ENCODE measurements around the gene SLC4A5.

SLC4A5 gene

DNA sequence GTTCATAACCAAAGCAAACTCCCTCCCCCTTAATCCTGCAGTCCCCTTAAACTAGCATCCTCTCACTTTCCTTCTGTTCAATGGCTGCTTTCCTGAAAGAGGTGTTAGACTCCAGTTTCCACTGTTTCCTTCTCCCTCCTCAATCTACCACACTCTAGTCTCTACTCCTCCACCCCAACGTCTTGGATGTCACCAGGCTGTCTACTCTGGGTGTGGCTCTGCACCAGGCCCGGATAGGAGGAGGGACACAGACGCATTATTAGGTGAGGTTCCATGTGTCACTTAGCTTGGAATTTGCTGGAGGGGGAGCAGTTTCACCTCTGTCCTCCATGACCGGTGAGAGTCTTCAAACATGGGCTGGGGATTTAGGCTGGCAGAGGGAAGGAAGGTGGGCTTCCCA is 83.5 kb downstream of the SLC4A5 start:
- no peak for TF ChIP-seq REST (IDR thresholded peaks at IDR 0.05; ENCODE audit: low read depth)
- TF ChIP-seq ZBTB7A (IDR thresholded peaks at IDR 0.05; ENCODE audit: low read depth), result no peak
- TF ChIP-seq NFIC (IDR thresholded peaks at IDR 0.05), result no peak
- TF ChIP-seq FOXM1 (IDR thresholded peaks at IDR 0.05; ENCODE audit: borderline replicate concordance, low read depth), result no peak
- TF ChIP-seq EGR1 (IDR thresholded peaks at IDR 0.05), result no peak
- no peak for TF ChIP-seq TCF12 (IDR thresholded peaks at IDR 0.05; ENCODE audit: low read depth)
- no peak for TF ChIP-seq TAF1 (IDR thresholded peaks at IDR 0.05; ENCODE audit: low read depth)
- no peak for TF ChIP-seq RAD21 (IDR thresholded peaks at IDR 0.05; ENCODE audit: low read depth)
- no peak for TF ChIP-seq YY1 (IDR thresholded peaks at IDR 0.05; ENCODE audit: low read depth)
- no peak for TF ChIP-seq TEAD4 (IDR thresholded peaks at IDR 0.05)
- no peak for TF ChIP-seq CREB1 (IDR thresholded peaks at IDR 0.05; ENCODE audit: low read depth)
- TF ChIP-seq, protein P1, sequence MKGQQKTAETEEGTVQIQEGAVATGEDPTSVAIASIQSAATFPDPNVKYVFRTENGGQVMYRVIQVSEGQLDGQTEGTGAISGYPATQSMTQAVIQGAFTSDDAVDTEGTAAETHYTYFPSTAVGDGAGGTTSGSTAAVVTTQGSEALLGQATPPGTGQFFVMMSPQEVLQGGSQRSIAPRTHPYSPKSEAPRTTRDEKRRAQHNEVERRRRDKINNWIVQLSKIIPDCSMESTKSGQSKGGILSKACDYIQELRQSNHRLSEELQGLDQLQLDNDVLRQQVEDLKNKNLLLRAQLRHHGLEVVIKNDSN (IDR thresholded peaks at IDR 0.05), result no peak
- TF ChIP-seq EP300 (IDR thresholded peaks at IDR 0.05; ENCODE audit: borderline replicate concordance), result no peak
- TF ChIP-seq, protein P2, sequence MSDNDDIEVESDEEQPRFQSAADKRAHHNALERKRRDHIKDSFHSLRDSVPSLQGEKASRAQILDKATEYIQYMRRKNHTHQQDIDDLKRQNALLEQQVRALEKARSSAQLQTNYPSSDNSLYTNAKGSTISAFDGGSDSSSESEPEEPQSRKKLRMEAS (IDR thresholded peaks at IDR 0.05), result no peak
- no peak for TF ChIP-seq CEBPB (IDR thresholded peaks at IDR 0.05)

DNA sequence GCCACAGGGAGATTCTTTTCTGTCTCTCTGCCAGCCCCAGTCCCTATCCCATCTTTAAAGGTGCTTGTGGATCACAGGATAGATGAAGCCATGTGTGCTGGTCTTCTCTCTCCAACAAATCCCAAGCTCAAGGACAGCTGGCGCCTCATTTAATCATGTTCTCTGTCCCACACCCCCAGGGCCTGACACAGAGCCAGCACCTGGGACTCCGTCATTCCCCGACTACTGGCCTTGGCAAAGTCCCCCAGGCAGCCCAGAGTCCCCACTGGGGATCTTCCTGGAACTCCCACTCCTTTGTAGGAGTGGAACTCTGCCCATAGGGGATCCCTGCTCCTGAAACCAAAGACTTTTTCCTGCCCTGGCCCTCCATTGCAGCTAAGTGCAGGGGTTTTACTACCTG is 84.0 kb downstream of the SLC4A5 start:
- TF ChIP-seq FOXM1 (IDR thresholded peaks at IDR 0.05; ENCODE audit: borderline replicate concordance, low read depth) (no peak), TCF12 (IDR thresholded peaks at IDR 0.05; ENCODE audit: low read depth) (no peak), TAF1 (IDR thresholded peaks at IDR 0.05; ENCODE audit: low read depth) (no peak)

DNA sequence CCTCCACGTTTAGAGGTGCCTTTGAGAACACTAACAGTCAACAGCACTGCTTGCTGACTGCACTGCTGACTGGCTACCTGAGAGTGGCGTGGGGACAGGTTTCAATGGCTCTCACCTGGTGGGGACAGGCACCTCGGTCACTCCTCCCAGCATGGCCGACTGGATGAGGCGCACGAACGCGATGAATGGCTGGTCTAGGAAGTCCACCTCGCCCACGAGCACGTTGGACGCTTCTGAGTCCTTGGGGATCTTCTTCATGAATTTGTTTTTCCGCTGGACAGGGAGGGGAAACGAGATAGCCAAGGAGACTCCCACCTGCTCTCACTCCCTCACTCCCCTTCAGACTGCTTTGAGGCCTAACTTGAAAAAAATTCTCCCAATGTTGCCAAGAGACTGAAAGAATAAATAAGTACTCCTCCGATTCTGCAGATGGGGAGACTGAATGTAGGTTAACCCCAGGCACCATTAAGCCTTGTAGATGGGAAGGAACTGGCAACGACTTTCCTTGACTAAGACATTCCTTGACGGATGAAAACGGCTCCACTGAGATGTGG is 87.5 kb downstream of the SLC4A5 start:
- TF ChIP-seq TEAD4 (IDR thresholded peaks at IDR 0.05), result no peak
- TF ChIP-seq YY1 (IDR thresholded peaks at IDR 0.05; ENCODE audit: low read depth), result no peak
- no peak for TF ChIP-seq EGR1 (IDR thresholded peaks at IDR 0.05)
- TF ChIP-seq, protein P1 (IDR thresholded peaks at IDR 0.05), result no peak
- TF ChIP-seq RAD21 (IDR thresholded peaks at IDR 0.05; ENCODE audit: low read depth), result no peak
- no peak for TF ChIP-seq CEBPB (IDR thresholded peaks at IDR 0.05)
- TF ChIP-seq CREB1 (IDR thresholded peaks at IDR 0.05; ENCODE audit: low read depth), result no peak
- TF ChIP-seq ZBTB7A (IDR thresholded peaks at IDR 0.05; ENCODE audit: low read depth), result no peak
- TF ChIP-seq FOXM1 (IDR thresholded peaks at IDR 0.05; ENCODE audit: borderline replicate concordance, low read depth), result no peak
- no peak for TF ChIP-seq EP300 (IDR thresholded peaks at IDR 0.05; ENCODE audit: borderline replicate concordance)
- no peak for TF ChIP-seq REST (IDR thresholded peaks at IDR 0.05; ENCODE audit: low read depth)
- no peak for TF ChIP-seq NFIC (IDR thresholded peaks at IDR 0.05)
- no peak for TF ChIP-seq TAF1 (IDR thresholded peaks at IDR 0.05; ENCODE audit: low read depth)
- no peak for TF ChIP-seq TCF12 (IDR thresholded peaks at IDR 0.05; ENCODE audit: low read depth)

GRCh38 chr2:74253971-74254310 is 89.3 kb downstream of the SLC4A5 start:
- TF ChIP-seq NFIC (IDR thresholded peaks at IDR 0.05), result no peak

- no peak for TF ChIP-seq EGR1 (IDR thresholded peaks at IDR 0.05)
- no peak for TF ChIP-seq YY1 (IDR thresholded peaks at IDR 0.05; ENCODE audit: low read depth)
- TF ChIP-seq CEBPB (IDR thresholded peaks at IDR 0.05), result no peak
- TF ChIP-seq EP300 (IDR thresholded peaks at IDR 0.05; ENCODE audit: borderline replicate concordance), result no peak
Measured at GRCh38 chr2:74253306-74253970, 89.8 kb downstream of the SLC4A5 start.

- TF ChIP-seq EP300 (IDR thresholded peaks at IDR 0.05; ENCODE audit: borderline replicate concordance) (no peak), EGR1 (IDR thresholded peaks at IDR 0.05) (no peak), TEAD4 (IDR thresholded peaks at IDR 0.05) (no peak), TCF12 (IDR thresholded peaks at IDR 0.05; ENCODE audit: low read depth) (no peak)
- TF ChIP-seq, protein P1 (IDR thresholded peaks at IDR 0.05), result no peak
Measured at GRCh38 chr2:74252862-74253261, 90.4 kb downstream of the SLC4A5 start.
